ENCODE data around the gene SHC2.

SHC2 gene

GRCh38 chr19:422213-422916, 38.5 kb downstream of the SHC2 start:
- no peak for ATAC-seq
- TF ChIP-seq ZC3H10 (CRISPR knock-in tag; IDR thresholded peaks at IDR 0.05) (no peak), PATZ1 (CRISPR knock-in tag; IDR thresholded peaks at IDR 0.05; ENCODE audit: borderline replicate concordance) (no peak), ESRRG (CRISPR knock-in tag; IDR thresholded peaks at IDR 0.05) (no peak), GLIS3 (CRISPR knock-in tag; IDR thresholded peaks at IDR 0.05) (no peak)

DNA sequence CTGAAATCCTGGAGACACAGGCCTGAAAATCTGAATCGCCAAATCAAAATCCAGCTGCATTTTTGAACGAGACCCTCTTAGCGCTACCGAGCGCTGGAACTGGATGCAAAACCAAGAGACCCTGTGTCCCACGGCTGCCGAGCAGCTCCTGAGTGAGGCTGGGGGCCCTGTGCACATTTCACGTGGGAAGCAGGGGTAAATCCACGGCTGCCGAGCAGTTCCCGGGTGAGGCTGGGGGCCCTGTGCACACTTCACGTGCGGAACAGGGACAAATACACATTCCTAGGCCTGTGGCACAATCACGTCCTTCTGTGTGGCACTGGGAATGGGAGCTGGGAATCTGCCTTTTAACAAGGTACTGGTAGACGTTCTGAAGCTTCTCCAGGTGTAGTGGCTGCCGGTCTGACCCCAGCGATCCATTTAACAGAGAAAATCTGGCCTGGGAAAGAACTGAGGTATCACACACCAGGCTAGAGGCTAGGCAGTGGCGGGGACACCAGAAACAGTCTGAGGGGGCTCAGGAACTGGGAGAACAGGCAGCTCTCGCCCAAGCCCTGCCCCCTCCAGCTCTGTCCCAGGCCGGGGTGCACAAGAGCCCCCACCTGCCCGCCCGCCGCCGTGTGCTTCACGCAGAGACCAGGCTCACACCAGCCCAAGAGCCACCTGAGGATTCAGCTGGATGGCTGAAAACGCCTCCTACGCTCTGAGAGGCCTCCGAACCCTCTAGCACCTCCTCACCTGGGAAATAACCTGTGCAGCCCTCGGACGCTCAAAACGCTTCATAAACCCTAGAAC, 40.9 kb downstream of the SHC2 start:
- TF ChIP-seq GLIS3 (CRISPR knock-in tag; IDR thresholded peaks at IDR 0.05) (no peak), ZNF565 (CRISPR knock-in tag; conservative IDR thresholded peaks at IDR 0.05; ENCODE audit: low read depth) (no peak), ZFP3 (CRISPR knock-in tag; IDR thresholded peaks at IDR 0.05) (no peak), SNAI2 (CRISPR knock-in tag; IDR thresholded peaks at IDR 0.05) (no peak), ARNTL (CRISPR knock-in tag; IDR thresholded peaks at IDR 0.05; ENCODE audit: borderline replicate concordance, low read depth) (no peak), CREB5 (CRISPR knock-in tag; IDR thresholded peaks at IDR 0.05; ENCODE audit: low read depth) (no peak), ZC3H10 (CRISPR knock-in tag; IDR thresholded peaks at IDR 0.05) (no peak), ISL1 (CRISPR knock-in tag; IDR thresholded peaks at IDR 0.05) (no peak)
- TF ChIP-seq, protein P1, sequence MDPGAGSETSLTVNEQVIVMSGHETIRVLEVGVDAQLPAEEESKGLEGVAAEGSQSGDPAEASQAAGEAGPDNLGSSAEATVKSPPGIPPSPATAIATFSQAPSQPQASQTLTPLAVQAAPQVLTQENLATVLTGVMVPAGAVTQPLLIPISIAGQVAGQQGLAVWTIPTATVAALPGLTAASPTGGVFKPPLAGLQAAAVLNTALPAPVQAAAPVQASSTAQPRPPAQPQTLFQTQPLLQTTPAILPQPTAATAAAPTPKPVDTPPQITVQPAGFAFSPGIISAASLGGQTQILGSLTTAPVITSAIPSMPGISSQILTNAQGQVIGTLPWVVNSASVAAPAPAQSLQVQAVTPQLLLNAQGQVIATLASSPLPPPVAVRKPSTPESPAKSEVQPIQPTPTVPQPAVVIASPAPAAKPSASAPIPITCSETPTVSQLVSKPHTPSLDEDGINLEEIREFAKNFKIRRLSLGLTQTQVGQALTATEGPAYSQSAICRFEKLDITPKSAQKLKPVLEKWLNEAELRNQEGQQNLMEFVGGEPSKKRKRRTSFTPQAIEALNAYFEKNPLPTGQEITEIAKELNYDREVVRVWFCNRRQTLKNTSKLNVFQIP (CRISPR knock-in tag; IDR thresholded peaks at IDR 0.05; ENCODE audit: borderline replicate concordance, low read depth): no peak
- no peak for ATAC-seq

DNA sequence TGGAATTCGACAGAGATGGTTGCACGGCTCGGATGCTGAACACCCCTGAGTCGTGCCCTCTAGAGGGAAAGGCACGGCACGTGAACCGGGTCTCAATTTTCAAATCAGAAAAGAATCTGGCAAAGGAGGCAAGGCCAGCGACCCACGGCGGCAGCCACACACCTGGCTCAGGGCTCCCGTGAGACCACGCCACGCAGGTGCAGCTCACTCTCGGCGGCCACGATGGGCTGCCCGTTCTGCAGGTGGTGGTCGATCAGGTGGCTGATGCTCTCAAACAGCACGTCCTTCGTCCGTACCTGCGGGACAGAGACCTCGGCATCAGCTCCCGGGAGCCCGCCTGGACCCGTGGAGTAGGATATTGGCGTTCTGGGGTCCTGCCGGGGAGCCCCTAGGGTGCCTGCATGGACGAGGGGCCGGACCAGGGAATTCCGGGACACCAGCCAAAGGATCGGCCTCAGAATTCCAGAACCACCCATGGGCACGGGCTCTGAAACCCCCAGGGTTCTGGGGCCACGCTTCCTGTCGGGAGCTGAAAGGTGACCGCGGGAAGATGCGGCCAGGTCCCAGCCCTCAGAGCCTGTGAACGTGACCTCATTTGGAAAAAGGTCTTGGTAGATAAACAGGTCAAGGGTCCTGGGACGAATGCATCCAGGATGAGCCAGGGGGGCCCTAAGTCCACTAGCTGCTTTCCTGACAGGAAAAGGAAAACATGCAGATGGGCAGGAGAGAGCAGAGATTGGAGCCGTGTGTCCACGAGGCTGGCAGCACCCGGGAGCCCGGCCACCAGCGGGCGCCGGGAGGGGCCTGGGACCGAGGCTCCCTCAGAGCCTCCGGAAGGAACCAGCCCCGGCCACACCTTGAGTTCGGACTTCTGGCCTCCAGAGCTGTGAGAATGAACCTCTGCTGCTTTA, 41.8 kb downstream of the SHC2 start:
- no peak for TF ChIP-seq ARNTL (CRISPR knock-in tag; IDR thresholded peaks at IDR 0.05; ENCODE audit: borderline replicate concordance, low read depth)
- no peak for TF ChIP-seq SNAI2 (CRISPR knock-in tag; IDR thresholded peaks at IDR 0.05)
- no peak for TF ChIP-seq TOX (CRISPR knock-in tag; IDR thresholded peaks at IDR 0.05; ENCODE audit: borderline replicate concordance)
- no peak for TF ChIP-seq TCF4 (CRISPR knock-in tag; IDR thresholded peaks at IDR 0.05; ENCODE audit: borderline replicate concordance)
- TF ChIP-seq BACH2 (CRISPR knock-in tag; IDR thresholded peaks at IDR 0.05; ENCODE audit: borderline replicate concordance): no peak
- no peak for TF ChIP-seq ZNF8 (CRISPR knock-in tag; IDR thresholded peaks at IDR 0.05)
- no peak for TF ChIP-seq CREB5 (CRISPR knock-in tag; IDR thresholded peaks at IDR 0.05; ENCODE audit: low read depth)
- TF ChIP-seq, protein P2, sequence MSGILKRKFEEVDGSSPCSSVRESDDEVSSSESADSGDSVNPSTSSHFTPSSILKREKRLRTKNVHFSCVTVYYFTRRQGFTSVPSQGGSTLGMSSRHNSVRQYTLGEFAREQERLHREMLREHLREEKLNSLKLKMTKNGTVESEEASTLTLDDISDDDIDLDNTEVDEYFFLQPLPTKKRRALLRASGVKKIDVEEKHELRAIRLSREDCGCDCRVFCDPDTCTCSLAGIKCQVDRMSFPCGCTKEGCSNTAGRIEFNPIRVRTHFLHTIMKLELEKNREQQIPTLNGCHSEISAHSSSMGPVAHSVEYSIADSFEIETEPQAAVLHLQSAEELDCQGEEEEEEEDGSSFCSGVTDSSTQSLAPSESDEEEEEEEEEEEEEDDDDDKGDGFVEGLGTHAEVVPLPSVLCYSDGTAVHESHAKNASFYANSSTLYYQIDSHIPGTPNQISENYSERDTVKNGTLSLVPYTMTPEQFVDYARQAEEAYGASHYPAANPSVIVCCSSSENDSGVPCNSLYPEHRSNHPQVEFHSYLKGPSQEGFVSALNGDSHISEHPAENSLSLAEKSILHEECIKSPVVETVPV (CRISPR knock-in tag; IDR thresholded peaks at IDR 0.05): no peak
- no peak for TF ChIP-seq ZNF565 (CRISPR knock-in tag; conservative IDR thresholded peaks at IDR 0.05; ENCODE audit: low read depth)
- no peak for TF ChIP-seq ZFP3 (CRISPR knock-in tag; IDR thresholded peaks at IDR 0.05)
- no peak for TF ChIP-seq PATZ1 (CRISPR knock-in tag; IDR thresholded peaks at IDR 0.05; ENCODE audit: borderline replicate concordance)
- no peak for TF ChIP-seq RARB (CRISPR knock-in tag; IDR thresholded peaks at IDR 0.05)
- no peak for TF ChIP-seq ZFP30 (CRISPR knock-in tag; IDR thresholded peaks at IDR 0.05)
- no peak for TF ChIP-seq ZNF70 (CRISPR knock-in tag; IDR thresholded peaks at IDR 0.05)
- no peak for TF ChIP-seq ESRRG (CRISPR knock-in tag; IDR thresholded peaks at IDR 0.05)
- no peak for TF ChIP-seq TSHZ2 (CRISPR knock-in tag; IDR thresholded peaks at IDR 0.05)
- no peak for TF ChIP-seq GLIS3 (CRISPR knock-in tag; IDR thresholded peaks at IDR 0.05)
- no peak for TF ChIP-seq ZC3H10 (CRISPR knock-in tag; IDR thresholded peaks at IDR 0.05)
- TF ChIP-seq OSR1 (CRISPR knock-in tag; IDR thresholded peaks at IDR 0.05): no peak

More for the DNA sequence above, 41.8 kb downstream of the SHC2 start:
- no peak for ATAC-seq

Measured in SK-N-SH treated with all-trans-retinoic acid at 6 μM for 48 hours (cell line).